Astrocyte (in vitro differentiated cells and primary cell): ENCODE data around the gene PPP2R5D. TPM values are rescaled to one million over a fixed set of nuclear protein-coding genes. Genes with fewer than 3 reads are reported as not detected.

ENCODE experiments used
- DNase-seq: peaks from one replicate; pipeline ENCODE4 v3.0.0-alpha.2; 2010; ENCODE audit warnings: low read depth
- FAIRE-seq: peaks from 2 replicates; lab custom pipeline; 2011; peaks lifted over from hg19 to GRCh38; lab: Jason Lieb, UNC
- H2AFZ ChIP-seq: 2 replicates; pipeline ENCODE4 v1.6.0; 2012; ENCODE audit warnings: low read depth, low read length, inconsistent platforms
- H3K27ac ChIP-seq: 2 replicates; pipeline ENCODE4 v1.5.1; 2011; ENCODE audit warnings: low read depth, low read length, inconsistent platforms
- H3K27me3 ChIP-seq: 2 replicates; pipeline ENCODE4 v1.6.0; 2011; ENCODE audit warnings: low read length, inconsistent platforms; ENCODE audit not compliant: insufficient read depth
- H3K36me3 ChIP-seq: 2 replicates; pipeline ENCODE4 v1.5.1; 2011; ENCODE audit warnings: low read length, inconsistent platforms; ENCODE audit not compliant: insufficient read depth
- H3K4me1 ChIP-seq: 2 replicates; pipeline ENCODE4 v1.5.1; 2011; ENCODE audit warnings: low read length, inconsistent platforms; ENCODE audit not compliant: insufficient read depth
- H3K4me2 ChIP-seq: 2 replicates; pipeline ENCODE4 v1.6.0; 2012; ENCODE audit warnings: low read length, inconsistent platforms
- H3K4me3 ChIP-seq: 2 replicates; pipeline ENCODE4 v1.5.1; 2011; ENCODE audit warnings: low read depth, mild to moderate bottlenecking, low read length, inconsistent platforms; ENCODE audit not compliant: insufficient read depth
- H3K79me2 ChIP-seq: 2 replicates; pipeline ENCODE4 v1.6.0; 2012; ENCODE audit warnings: mild to moderate bottlenecking, low read length, inconsistent platforms; ENCODE audit not compliant: insufficient read depth
- H3K9ac ChIP-seq: 2 replicates; pipeline ENCODE4 v1.6.0; 2012; ENCODE audit warnings: mild to moderate bottlenecking, low read length, inconsistent platforms
- H3K9me3 ChIP-seq: 2 replicates; pipeline ENCODE4 v1.5.1; 2012; ENCODE audit warnings: low read depth, mild to moderate bottlenecking, low read length, inconsistent platforms; ENCODE audit not compliant: insufficient read depth
- H4K20me1 ChIP-seq: 2 replicates; pipeline ENCODE4 v1.6.0; 2012; ENCODE audit warnings: low read length, inconsistent platforms; ENCODE audit not compliant: insufficient read depth
- H3K27ac Mint-ChIP-seq: one replicate; pipeline ENCODE4 v1.8.0; 2021; ENCODE audit warnings: mild to moderate bottlenecking, mixed read lengths; ENCODE audit not compliant: unreplicated experiment
- H3K27me3 Mint-ChIP-seq: one replicate; pipeline ENCODE4 v1.8.0; 2021; ENCODE audit warnings: low read depth, mixed read lengths; ENCODE audit not compliant: unreplicated experiment
- H3K36me3 Mint-ChIP-seq: one replicate; pipeline ENCODE4 v1.8.0; 2021; ENCODE audit warnings: low read depth, mixed read lengths; ENCODE audit not compliant: unreplicated experiment
- H3K4me1 Mint-ChIP-seq: one replicate; pipeline ENCODE4 v1.8.0; 2021; ENCODE audit warnings: low read depth, mixed read lengths; ENCODE audit not compliant: unreplicated experiment
- H3K4me3 Mint-ChIP-seq: one replicate; pipeline ENCODE4 v1.8.0; 2021; ENCODE audit warnings: mild to moderate bottlenecking, moderate library complexity, mixed read lengths; ENCODE audit not compliant: unreplicated experiment
- H3K9me3 Mint-ChIP-seq: one replicate; pipeline ENCODE4 v1.8.0; 2021; ENCODE audit warnings: mild to moderate bottlenecking, mixed read lengths; ENCODE audit not compliant: unreplicated experiment
- EZH2 ChIP-seq: IDR thresholded peaks from 2 replicates; pipeline ENCODE4 v1.6.1; 2012; ENCODE audit warnings: mild to moderate bottlenecking, low read length, inconsistent platforms; ENCODE audit not compliant: insufficient read depth
- total RNA-seq: library from RNA; stranded (reverse); gene quantifications from 2 replicates; pipeline ENCODE4 v1.2.1, GENCODE V29; 2021
- TF ChIP-seq, protein P1 (sequence below): IDR thresholded peaks from 2 replicates; pipeline ENCODE4 v1.5.1; 2011; ENCODE audit warnings: low read depth, mild to moderate bottlenecking, inconsistent platforms, low read length, moderate library complexity; ENCODE audit not compliant: insufficient read depth

Gene PPP2R5D
- total RNA-seq, 1 donor from 2014 or later = 53.0 TPM

DNA sequence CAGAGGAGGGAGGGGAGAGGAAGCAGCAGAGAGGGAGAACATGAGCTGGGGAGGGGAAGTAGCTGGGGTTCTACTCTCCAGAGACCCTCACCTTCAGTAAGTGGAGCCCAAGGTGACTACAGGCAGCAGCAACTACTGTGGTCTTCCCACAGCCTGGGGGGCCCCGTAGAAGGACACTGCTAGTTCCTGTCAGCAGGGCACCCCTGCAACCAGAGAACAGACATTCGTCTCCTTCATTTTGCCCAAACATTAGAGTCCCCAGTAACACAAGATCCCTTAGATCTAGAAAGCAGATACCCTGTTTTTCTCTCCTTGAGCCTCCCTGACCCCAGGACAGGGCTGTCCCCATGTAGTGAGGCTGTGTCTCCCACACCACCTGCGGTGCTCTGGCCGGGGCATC, 15.6 kb upstream of the PPP2R5D start:
- no peaks in the 10 kb centered on the region for H3K9me3 ChIP-seq
- no peak overlapping the region for H3K27ac ChIP-seq
- no peaks in the 10 kb centered on the region for H3K36me3 ChIP-seq
- H3K9ac ChIP-seq = no peak overlapping the region
- Mint-ChIP-seq H3K27me3 (no peaks in the 10 kb centered on the region), H3K9me3 (no peaks in the 10 kb centered on the region), H3K27ac (no peak overlapping the region), H3K4me1 (peaks cover 11% of the 10 kb centered on the region), H3K36me3 (peaks cover 16% of the 10 kb centered on the region), H3K4me3 (no peak overlapping the region)
- no peak overlapping the region for H3K4me2 ChIP-seq
- no peak overlapping the region for H2AFZ ChIP-seq
- TF ChIP-seq, protein P1, sequence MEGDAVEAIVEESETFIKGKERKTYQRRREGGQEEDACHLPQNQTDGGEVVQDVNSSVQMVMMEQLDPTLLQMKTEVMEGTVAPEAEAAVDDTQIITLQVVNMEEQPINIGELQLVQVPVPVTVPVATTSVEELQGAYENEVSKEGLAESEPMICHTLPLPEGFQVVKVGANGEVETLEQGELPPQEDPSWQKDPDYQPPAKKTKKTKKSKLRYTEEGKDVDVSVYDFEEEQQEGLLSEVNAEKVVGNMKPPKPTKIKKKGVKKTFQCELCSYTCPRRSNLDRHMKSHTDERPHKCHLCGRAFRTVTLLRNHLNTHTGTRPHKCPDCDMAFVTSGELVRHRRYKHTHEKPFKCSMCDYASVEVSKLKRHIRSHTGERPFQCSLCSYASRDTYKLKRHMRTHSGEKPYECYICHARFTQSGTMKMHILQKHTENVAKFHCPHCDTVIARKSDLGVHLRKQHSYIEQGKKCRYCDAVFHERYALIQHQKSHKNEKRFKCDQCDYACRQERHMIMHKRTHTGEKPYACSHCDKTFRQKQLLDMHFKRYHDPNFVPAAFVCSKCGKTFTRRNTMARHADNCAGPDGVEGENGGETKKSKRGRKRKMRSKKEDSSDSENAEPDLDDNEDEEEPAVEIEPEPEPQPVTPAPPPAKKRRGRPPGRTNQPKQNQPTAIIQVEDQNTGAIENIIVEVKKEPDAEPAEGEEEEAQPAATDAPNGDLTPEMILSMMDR = no peak
- TF ChIP-seq EZH2 = no peak
- peaks cover 3% of the 10 kb centered on the region for H4K20me1 ChIP-seq
- no peaks in the 10 kb centered on the region for H3K79me2 ChIP-seq
- H3K4me3 ChIP-seq = no peak overlapping the region
- no peak for DNase-seq
- peaks cover 6% of the 10 kb centered on the region for H3K4me1 ChIP-seq
- no peak for FAIRE-seq
- no peaks in the 10 kb centered on the region for H3K27me3 ChIP-seq

DNA sequence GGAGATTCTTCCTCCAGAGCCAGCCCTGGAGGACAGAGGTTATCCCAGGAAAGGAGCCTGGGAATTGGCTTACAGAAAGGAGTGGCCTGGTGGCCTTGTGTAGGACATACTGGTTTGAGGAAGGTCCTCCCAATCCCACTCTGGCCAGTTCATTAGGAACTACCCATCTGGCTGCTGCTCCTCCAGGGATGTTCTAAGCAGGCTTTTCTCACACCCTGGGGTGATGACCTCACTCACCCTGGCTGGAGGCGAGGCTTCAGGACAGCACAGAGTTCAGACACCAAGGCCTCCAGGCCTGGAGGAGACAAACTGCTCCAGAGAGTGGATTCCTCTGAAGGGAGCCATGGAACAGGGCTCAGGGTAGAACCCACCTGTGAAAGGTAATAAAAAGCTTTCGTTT, 14.9 kb upstream of the PPP2R5D start:
- DNase-seq = no peak
- TF ChIP-seq, protein P1 = no peak
- TF ChIP-seq EZH2 = no peak
- H3K4me3 ChIP-seq = no peak overlapping the region
- no peak overlapping the region for H3K9ac ChIP-seq
- H3K4me1 ChIP-seq = peaks cover 6% of the 10 kb centered on the region
- no peak overlapping the region for H3K4me2 ChIP-seq
- H4K20me1 ChIP-seq = peaks cover 3% of the 10 kb centered on the region
- no peak overlapping the region for H2AFZ ChIP-seq
- Mint-ChIP-seq H3K9me3 (no peaks in the 10 kb centered on the region), H3K4me3 (no peak overlapping the region), H3K36me3 (peaks cover 19% of the 10 kb centered on the region), H3K27me3 (no peaks in the 10 kb centered on the region), H3K4me1 (peaks cover 11% of the 10 kb centered on the region), H3K27ac (no peak overlapping the region)
- H3K27ac ChIP-seq = no peak overlapping the region
- H3K36me3 ChIP-seq = no peaks in the 10 kb centered on the region
- no peaks in the 10 kb centered on the region for H3K79me2 ChIP-seq
- FAIRE-seq = no peak
- no peaks in the 10 kb centered on the region for H3K27me3 ChIP-seq
- H3K9me3 ChIP-seq = no peaks in the 10 kb centered on the region

DNA sequence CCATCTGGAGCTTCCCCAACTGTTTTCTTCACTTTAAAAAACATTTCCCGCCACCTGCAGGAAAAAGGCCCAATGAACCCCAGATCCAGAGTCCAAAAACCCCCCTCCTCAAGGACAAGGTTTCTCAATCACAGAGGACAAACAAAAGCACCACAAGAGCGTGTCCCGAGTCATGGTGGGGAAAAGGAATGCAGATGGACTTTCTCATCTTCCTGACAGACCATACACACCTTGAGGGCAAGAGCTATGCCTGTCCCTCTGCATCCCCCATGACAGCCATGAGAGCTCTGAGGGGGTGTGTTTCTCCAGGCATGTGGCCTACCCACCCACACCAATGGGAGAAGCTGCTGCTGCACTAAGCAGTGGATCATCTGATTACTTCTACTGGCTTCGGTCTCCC, 14.4 kb upstream of the PPP2R5D start:
- FAIRE-seq = no peak
- H3K9ac ChIP-seq = no peak overlapping the region

More for the DNA sequence above, 14.4 kb upstream of the PPP2R5D start:
- no peak overlapping the region for H3K27ac Mint-ChIP-seq
- no peak overlapping the region for H3K4me2 ChIP-seq
- no peak overlapping the region for H2AFZ ChIP-seq
- peaks cover 11% of the 10 kb centered on the region for H3K4me1 Mint-ChIP-seq
- H3K4me3 Mint-ChIP-seq = no peak overlapping the region
- no peaks in the 10 kb centered on the region for H3K27me3 ChIP-seq
- DNase-seq = no peak
- H3K4me1 ChIP-seq = peaks cover 6% of the 10 kb centered on the region
- TF ChIP-seq, protein P1 = no peak
- TF ChIP-seq EZH2 = no peak
- peaks cover 17% of the 10 kb centered on the region for H3K36me3 Mint-ChIP-seq
- H3K79me2 ChIP-seq = no peaks in the 10 kb centered on the region
- H4K20me1 ChIP-seq = peaks cover 4% of the 10 kb centered on the region
- H3K4me3 ChIP-seq = no peak overlapping the region
- H3K27ac ChIP-seq = no peak overlapping the region
- no peaks in the 10 kb centered on the region for H3K9me3 Mint-ChIP-seq
- H3K9me3 ChIP-seq = no peaks in the 10 kb centered on the region
- H3K27me3 Mint-ChIP-seq = no peaks in the 10 kb centered on the region
- H3K36me3 ChIP-seq = no peaks in the 10 kb centered on the region
